ENCODE data around the gene SNAP29. TPM values are rescaled to one million over a fixed set of nuclear protein-coding genes. Genes with fewer than 3 reads are reported as not detected.
"Not testable (repeated sequence)": the region's sequence is repeated elsewhere in the genome, so short reads cannot be mapped to it uniquely, and the experiment has no call there.

Gene SNAP29
- total RNA-seq, 3 donors from 2014 or later, result 32.2 to 33.8 (median 32.5) TPM

GRCh38 chr22:20889025-20889704 is 30.4 kb downstream of the SNAP29 start:
- DNase-seq, result no peak
- Histone ChIP-seq H3K36me3 (ENCODE audit: low read depth) (no peaks in the 10 kb centered on the region), H3K4me1 (ENCODE audit: low read depth) (peaks cover 14% of the 10 kb centered on the region), H3K9me3 (no peaks in the 10 kb centered on the region), H3K4me3 (no peak overlapping the region)
- no peak for TF ChIP-seq CTCF (IDR thresholded peaks at IDR 0.05)
- intact Hi-C loops (cut with DNase I, micrococcal nuclease), result no loop called here
- ATAC-seq, result no peak

DNA sequence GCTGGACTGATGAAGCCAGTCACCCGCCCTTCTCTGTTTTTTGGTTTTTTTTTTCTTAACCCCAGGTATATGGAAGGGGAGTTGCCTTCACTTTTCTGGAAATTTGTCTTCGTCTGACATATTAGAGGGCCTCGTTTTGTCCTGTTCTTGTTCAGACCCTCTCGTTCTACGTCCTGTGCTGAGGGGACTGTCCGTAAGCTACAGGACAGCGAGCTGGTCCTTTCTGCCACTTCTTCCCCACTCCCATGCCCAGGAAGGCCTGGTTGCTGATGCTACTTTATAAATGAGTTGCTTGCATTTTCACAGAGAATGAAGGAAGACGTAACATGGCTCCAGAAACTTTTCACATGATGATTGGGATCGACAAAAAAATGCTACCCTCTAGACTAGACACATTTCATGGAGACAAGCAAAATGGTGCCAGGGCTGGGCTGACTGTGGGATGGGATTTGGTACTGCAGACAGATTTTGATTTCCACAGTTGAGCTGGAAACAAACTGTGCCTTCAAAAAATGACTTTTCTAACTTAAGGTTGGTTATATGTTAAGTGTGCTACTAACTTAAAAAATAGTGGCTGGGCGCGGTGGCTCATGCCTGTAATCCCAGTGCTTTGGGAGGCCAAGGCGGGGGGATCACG is 31.2 kb downstream of the SNAP29 start:
- ATAC-seq, result no peak
- Histone ChIP-seq H3K4me1 (ENCODE audit: low read depth) (peaks cover 11% of the 10 kb centered on the region), H3K4me3 (no peak overlapping the region), H3K9me3 (no peaks in the 10 kb centered on the region), H3K36me3 (ENCODE audit: low read depth) (no peaks in the 10 kb centered on the region)
- DNase-seq, result no peak
- TF ChIP-seq CTCF (IDR thresholded peaks at IDR 0.05), result no peak
- intact Hi-C loops (cut with DNase I, micrococcal nuclease), result no loop called here

DNA sequence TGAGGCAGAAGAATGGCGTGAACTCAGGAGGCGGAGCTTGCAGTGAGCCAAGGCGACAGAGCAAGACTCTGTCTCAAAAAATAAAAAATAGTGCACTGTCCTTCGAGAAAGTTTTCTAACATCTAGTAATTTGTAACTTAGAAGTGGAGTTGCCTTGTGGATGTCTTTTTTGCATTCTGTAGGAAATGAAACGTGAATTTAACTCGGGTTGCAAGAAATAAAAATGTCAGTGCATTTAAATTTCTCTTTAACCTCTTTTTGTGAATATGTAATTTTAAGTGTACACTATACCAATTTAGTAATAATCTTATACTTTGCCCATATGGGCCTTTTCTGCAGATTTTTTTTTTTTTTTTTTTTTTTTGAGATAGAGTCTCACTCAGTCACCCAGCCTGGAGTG is 32.2 kb downstream of the SNAP29 start:
- no peak overlapping the region for H3K4me3 ChIP-seq
- intact Hi-C loops (cut with DNase I, micrococcal nuclease), result no loop called here
- no peak for ATAC-seq

DNA sequence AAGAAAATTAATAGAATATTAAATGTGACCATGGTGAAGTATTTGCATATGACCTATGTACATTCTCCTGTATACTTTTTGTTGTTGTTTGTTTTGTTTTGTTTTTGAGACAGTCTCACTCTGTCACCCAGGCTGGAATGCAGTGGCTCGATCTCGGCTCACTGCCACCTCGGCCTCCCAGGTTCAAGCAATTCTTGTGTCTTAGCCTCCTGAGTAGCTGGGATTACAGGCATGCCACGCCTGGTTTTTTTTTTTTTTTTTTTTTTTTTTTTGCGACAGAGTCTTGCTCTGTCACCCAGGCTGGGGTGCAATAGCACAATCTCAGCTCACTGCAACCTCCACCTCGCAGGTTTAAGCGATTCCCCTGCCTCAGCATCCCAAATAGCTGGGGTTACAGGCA is 38.9 kb downstream of the SNAP29 start:
- intact Hi-C loops (cut with DNase I, micrococcal nuclease); ATAC-seq; H3K4me1 ChIP-seq (ENCODE audit: low read depth): not testable (repeated sequence)

More for the DNA sequence above, 32.2 kb downstream of the SNAP29 start:
- no peak for DNase-seq
- TF ChIP-seq CTCF (IDR thresholded peaks at IDR 0.05), result no peak
- peaks cover 6% of the 10 kb centered on the region for H3K4me1 ChIP-seq (ENCODE audit: low read depth)
- H3K9me3 ChIP-seq, result no peaks in the 10 kb centered on the region
- no peaks in the 10 kb centered on the region for H3K36me3 ChIP-seq (ENCODE audit: low read depth)

GRCh38 chr22:20899827-20900423 is 41.1 kb downstream of the SNAP29 start:
- DNase-seq (peak in 1 of 3 donors; percentile 1), ATAC-seq (no peak)
- intact Hi-C loops (cut with DNase I, micrococcal nuclease), result no loop called here
- no peaks in the 10 kb centered on the region for H3K4me1 ChIP-seq (ENCODE audit: low read depth)
- no peak for TF ChIP-seq CTCF (IDR thresholded peaks at IDR 0.05)
- H3K4me3 ChIP-seq, result no peak overlapping the region
- no peaks in the 10 kb centered on the region for H3K36me3 ChIP-seq (ENCODE audit: low read depth)
- no peaks in the 10 kb centered on the region for H3K9me3 ChIP-seq

More for the DNA sequence above, 38.9 kb downstream of the SNAP29 start:
- H3K9me3 ChIP-seq; H3K36me3 ChIP-seq (ENCODE audit: low read depth); H3K4me3 ChIP-seq: not testable (repeated sequence)
- peak in 1 of 3 donors; percentile 2 for DNase-seq

DNA sequence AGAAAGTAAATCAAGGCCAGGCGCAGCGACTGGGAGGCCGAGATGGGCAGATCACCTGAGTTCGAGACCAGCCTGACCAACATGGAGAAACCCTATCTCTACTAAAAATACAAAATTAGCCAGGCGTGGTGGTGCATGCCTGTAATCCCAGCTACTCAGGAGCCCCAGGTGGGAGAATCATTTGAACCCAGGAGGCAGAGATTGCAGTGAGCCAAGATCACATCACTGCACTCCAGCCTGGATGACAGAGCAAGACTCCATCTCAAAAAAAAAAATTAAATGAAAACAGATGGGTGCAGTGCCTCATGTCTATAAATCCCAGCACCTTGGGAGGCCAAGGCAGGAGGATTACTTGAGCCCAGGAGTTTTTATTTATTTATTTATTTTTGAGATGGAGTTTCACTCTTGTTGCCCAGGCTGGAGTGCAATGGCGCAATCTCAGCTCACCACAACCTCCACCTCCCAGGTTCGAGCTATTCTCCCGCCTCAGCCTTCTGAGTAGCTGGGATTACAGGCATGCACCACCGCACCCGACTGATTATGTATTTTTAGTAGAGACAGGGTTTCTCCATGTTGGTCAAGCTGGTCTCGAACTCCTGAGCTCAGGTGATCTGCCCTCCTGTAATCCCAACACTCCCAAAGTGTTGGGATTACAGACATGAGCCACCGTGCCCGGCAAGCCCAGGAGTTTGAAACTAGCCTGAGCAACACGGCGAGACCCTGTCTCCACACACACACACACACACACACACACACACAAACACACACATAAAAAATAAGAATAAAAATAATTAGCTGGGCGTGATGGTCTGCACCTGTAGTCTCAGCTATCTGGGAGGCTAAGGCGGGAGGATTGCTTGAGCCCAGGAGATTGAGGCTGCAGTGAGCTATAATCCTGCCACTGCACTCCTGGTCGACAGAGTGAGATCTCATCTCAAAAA is 42.6 kb downstream of the SNAP29 start:
- H3K9me3 ChIP-seq; H3K4me3 ChIP-seq; intact Hi-C loops (cut with DNase I, micrococcal nuclease); H3K36me3 ChIP-seq (ENCODE audit: low read depth); ATAC-seq; DNase-seq; H3K4me1 ChIP-seq (ENCODE audit: low read depth): not testable (repeated sequence)
